Breast epithelium (tissue), 4 donors: ENCODE measurements around the gene DLG1. TPM values are rescaled to one million over a fixed set of nuclear protein-coding genes. Genes with fewer than 3 reads are reported as not detected.
"Not testable (repeated sequence)": the region's sequence is repeated elsewhere in the genome, so short reads cannot be mapped to it uniquely, and the experiment has no call there.

ENCODE experiments used
- DNase-seq, 2 donors: peaks; one replicate each; pipeline ENCODE4 v3.0.0-alpha.2; 2019; ENCODE audit warnings: low spot score in 2 of 2
- H3K27ac ChIP-seq, 2 donors: fragments of 200-600 bp; sonication (generic) in 1 of 2; one replicate each; pipeline ENCODE4 v1.5.1; 2016 to 2019; ENCODE audit warnings: mild to moderate bottlenecking in 1 of 2
- H3K27me3 ChIP-seq, 2 donors: fragments of 200-600 bp; sonication (generic) in 1 of 2; one replicate each; pipeline versions ENCODE4 v1.5.1 to v1.6.0; 2017 to 2019; ENCODE audit warnings: control low read depth in 1 of 2, mild to moderate bottlenecking in 1 of 2
- H3K36me3 ChIP-seq: fragments of 200-600 bp; one replicate; pipeline ENCODE4 v1.5.1; 2019
- H3K4me1 ChIP-seq, 2 donors: fragments of 200-600 bp; sonication (generic); one replicate each; pipeline ENCODE4 v1.5.1; 2016 to 2019; ENCODE audit warnings: control low read depth in 1 of 2
- H3K4me3 ChIP-seq, 3 donors: fragments of 200-600 bp; sonication (generic); 1 replicate in 2 of 3; 2 replicates in 1 of 3; pipeline ENCODE4 v1.5.1; 2016 to 2019; ENCODE audit warnings: mild to moderate bottlenecking in 3 of 3, moderate library complexity in 2 of 3
- H3K9me3 ChIP-seq, 2 donors: fragments of 200-600 bp; sonication (generic) in 1 of 2; one replicate each; pipeline ENCODE4 v1.5.1; 2016 to 2019; ENCODE audit warnings: control low read depth in 1 of 2
- CTCF ChIP-seq, 3 donors: fragments of 450-650 bp; IDR thresholded peaks; one replicate each; pipeline ENCODE4 v1.5.1; 2016 to 2017; ENCODE audit warnings: antibody characterized with exemption in 3 of 3, mild to moderate bottlenecking in 3 of 3, moderate library complexity in 3 of 3
- POLR2A ChIP-seq: fragments of 450-650 bp; IDR thresholded peaks from one replicate; pipeline ENCODE4 v1.6.1; 2016; ENCODE audit warnings: antibody characterized with exemption, mild to moderate bottlenecking, moderate library complexity
- POLR2AphosphoS5 ChIP-seq, 3 donors: sonication (generic); formaldehyde crosslinking; IDR thresholded peaks; one replicate each; pipeline ENCODE4 v1.6.1; 2017; ENCODE audit warnings: antibody characterized with exemption in 3 of 3
- intact Hi-C: fragments of 100-400 bp; cut with DNase I; formaldehyde crosslinking; loops from one replicate; pipeline ENCODE4 v1.15.1; 2023; ENCODE audit warnings: low total_unique reads
- total RNA-seq, 3 donors: library from RNA; depleted of rRNA; stranded (reverse); fragments of >200 nt; gene quantifications; one replicate each; pipeline ENCODE4 v1.1.0, GENCODE V29; 2016

The DLG1 gene
- total RNA-seq, 3 donors from 2014 or later, result 76.0 to 100 (median 76.7) TPM

- H3K36me3 ChIP-seq, result no peaks in the 10 kb centered on the region
- no peaks in the 10 kb centered on the region for H3K4me1 ChIP-seq
- no peak overlapping the region for H3K27ac ChIP-seq
- H3K9me3 ChIP-seq, result no peaks in the 10 kb centered on the region
- no peaks in the 10 kb centered on the region for H3K27me3 ChIP-seq
- H3K4me3 ChIP-seq, result no peak overlapping the region
- no peak for DNase-seq
- TF ChIP-seq POLR2AphosphoS5 (IDR thresholded peaks at IDR 0.05), result no peak
- no peak for TF ChIP-seq POLR2A
- no peak for TF ChIP-seq CTCF (IDR thresholded peaks at IDR 0.05)
- intact Hi-C loops, result no loop called here
These were observed 102.2 kb downstream of the DLG1 start for GRCh38 chr3:197196192-197196591.

DNA sequence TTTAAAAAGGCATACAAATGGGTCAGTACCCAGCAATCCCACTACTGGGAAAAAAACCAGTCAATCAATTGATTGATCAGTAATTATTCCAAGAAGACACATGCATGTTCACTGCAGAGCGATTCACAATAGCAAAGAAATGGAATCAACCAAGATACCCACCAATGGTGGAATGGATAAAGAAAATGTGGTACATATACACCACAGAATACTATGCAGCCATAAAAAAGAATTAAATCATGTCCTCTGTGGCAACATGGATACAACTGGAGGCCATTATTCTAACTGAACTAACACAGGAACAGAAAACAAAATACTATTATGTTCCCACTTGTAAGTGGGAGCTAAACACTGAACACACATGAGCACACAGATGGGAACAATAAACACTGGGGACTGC, 103.1 kb downstream of the DLG1 start:
- DNase-seq, result no peak
- no peaks in the 10 kb centered on the region for H3K9me3 ChIP-seq
- TF ChIP-seq POLR2A, result no peak
- TF ChIP-seq CTCF (IDR thresholded peaks at IDR 0.05), result no peak
- no peak for TF ChIP-seq POLR2AphosphoS5 (IDR thresholded peaks at IDR 0.05)
- no peaks in the 10 kb centered on the region for H3K4me1 ChIP-seq
- no peak overlapping the region for H3K4me3 ChIP-seq
- intact Hi-C loops, result no loop called here
- no peaks in the 10 kb centered on the region for H3K36me3 ChIP-seq
- H3K27ac ChIP-seq, result no peak overlapping the region
- no peaks in the 10 kb centered on the region for H3K27me3 ChIP-seq

DNA sequence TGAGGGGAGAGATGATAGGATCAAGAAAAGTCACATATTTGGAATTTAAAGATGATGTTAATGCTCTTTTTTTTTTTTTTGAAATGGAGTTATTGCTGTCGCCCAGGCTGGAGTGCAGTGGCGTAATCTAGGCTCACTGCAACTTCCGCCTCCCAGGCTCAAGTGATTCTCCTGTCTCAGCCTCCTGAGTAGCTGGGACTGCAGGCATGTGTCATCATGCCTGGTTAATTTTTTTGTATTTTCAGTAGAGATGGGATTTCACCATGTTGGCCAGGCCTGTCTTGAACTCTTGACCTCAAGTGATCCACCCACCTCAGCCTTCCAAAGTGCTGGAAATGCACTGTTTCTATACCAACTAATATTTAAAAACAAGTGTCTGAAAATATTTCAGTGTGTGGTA, 104.7 kb downstream of the DLG1 start:
- DNase-seq, result not testable (repeated sequence)

GRCh38 chr3:197191897-197192296, 106.5 kb downstream of the DLG1 start:
- TF ChIP-seq POLR2A, result no peak
- TF ChIP-seq POLR2AphosphoS5 (IDR thresholded peaks at IDR 0.05), result no peak
- no peak for TF ChIP-seq CTCF (IDR thresholded peaks at IDR 0.05)
- DNase-seq, result no peak
- no peak overlapping the region for H3K4me3 ChIP-seq
- no peaks in the 10 kb centered on the region for H3K27me3 ChIP-seq
- no peaks in the 10 kb centered on the region for H3K4me1 ChIP-seq
- intact Hi-C loops, result no loop called here
- no peaks in the 10 kb centered on the region for H3K9me3 ChIP-seq
- no peak overlapping the region for H3K27ac ChIP-seq
- no peaks in the 10 kb centered on the region for H3K36me3 ChIP-seq

More for the DNA sequence above, 104.7 kb downstream of the DLG1 start:
- H3K27ac ChIP-seq, H3K4me3 ChIP-seq, H3K36me3 ChIP-seq, H3K27me3 ChIP-seq, intact Hi-C loops, H3K9me3 ChIP-seq, H3K4me1 ChIP-seq: not testable (repeated sequence)

DNA sequence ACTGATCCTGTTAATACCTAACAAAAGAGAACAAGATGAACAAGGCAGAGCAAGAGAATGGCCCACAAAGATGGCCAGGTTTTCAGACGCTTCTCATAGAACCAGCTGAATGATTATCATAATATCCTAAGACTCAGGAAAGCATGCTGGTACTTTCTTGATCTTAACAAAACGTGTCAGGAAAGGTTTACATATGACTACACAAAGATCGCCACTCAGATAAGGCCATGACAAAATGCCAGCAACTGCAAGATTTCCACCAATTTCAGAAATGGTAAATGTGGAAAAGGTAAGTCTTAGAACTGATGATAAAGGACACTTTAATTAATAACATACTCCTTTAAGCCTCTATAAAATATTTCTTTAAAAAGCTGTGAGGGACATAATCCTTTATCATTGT, 108.8 kb downstream of the DLG1 start:
- no peaks in the 10 kb centered on the region for H3K9me3 ChIP-seq
- intact Hi-C loops, result no loop called here

More for the DNA sequence above, 108.8 kb downstream of the DLG1 start:
- TF ChIP-seq CTCF (IDR thresholded peaks at IDR 0.05), result no peak
- no peak for TF ChIP-seq POLR2AphosphoS5 (IDR thresholded peaks at IDR 0.05)
- no peak for TF ChIP-seq POLR2A
- H3K4me1 ChIP-seq, result no peaks in the 10 kb centered on the region
- no peak for DNase-seq
- H3K36me3 ChIP-seq, result no peaks in the 10 kb centered on the region
- H3K27ac ChIP-seq, result no peak overlapping the region
- H3K4me3 ChIP-seq, result no peak overlapping the region
- no peaks in the 10 kb centered on the region for H3K27me3 ChIP-seq
